ENCODE results near the gene STXBP6. TPM values are rescaled to one million over a fixed set of nuclear protein-coding genes. Genes with fewer than 3 reads are reported as not detected.

Gene STXBP6
- total RNA-seq, 1 experiment from 2014 or later, result 0.27 TPM

DNA sequence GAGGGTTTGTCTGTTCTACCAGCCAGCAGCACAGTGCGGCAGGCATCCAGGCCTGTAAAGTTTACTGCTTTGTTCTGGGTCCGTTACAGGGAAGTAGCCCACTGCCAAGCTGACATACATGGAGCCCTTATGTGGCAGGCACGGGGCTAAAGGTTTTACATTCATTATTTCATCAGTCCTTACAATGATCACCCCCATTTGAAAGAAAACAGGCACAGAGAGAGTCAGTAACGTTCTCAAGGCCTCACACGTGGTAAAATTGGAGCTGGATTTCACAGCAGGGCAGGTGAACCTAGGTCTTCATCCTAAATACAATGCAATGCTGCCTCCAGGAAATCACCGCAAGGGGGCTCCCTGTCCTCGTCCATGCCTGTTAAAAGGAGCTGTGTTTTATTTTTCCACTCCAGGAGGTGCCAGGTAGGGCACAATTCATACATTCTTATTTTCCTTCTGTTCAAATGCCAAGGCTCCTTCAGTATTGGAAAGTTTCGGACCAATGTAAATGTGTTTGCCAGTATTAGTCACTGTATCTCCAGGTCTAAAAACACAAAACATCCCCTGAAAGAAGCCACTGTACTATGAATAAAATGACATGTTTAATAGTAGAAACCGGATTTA, 243.8 kb downstream of the STXBP6 start:
- RAD21 ChIA-PET (ENCODE audit: low non-redundant PET in 1 of 2, low total read pairs in 2 of 2, uncharacterized antibody in 2 of 2, unreplicated experiment in 2 of 2), result no interaction called here
- no peak overlapping the region for H3K4me3 ChIP-seq (replicated peaks in 1 of 2; ENCODE audit: low read depth in 1 of 2, low read length in 2 of 2)
- no TSS peak for BruUV-seq (replicated peaks)
- CTCF ChIA-PET, result no interaction called here
- intact Hi-C loops (cut with micrococcal nuclease), result loop anchor here (2.0 to 5.0 kb wide), 2 partner anchors 327 to 346 kb away; no protein-coding TSS in a partner anchor
- no peak overlapping the region for H3K27ac ChIP-seq (ENCODE audit: low read depth, low read length)
- H3K36me3 ChIP-seq (ENCODE audit: control insufficient read depth in 1 of 2, insufficient read depth in 2 of 2, low read length in 2 of 2), result no peaks in the 10 kb centered on the region
- DNase-seq (ENCODE audit: low read depth, low spot score) (no peak), ATAC-seq (no peak)
- H3K27me3 ChIP-seq (ENCODE audit: insufficient read depth, low read length), result no peaks in the 10 kb centered on the region
- H3K9me3 ChIP-seq (ENCODE audit: control insufficient read depth in 1 of 2, insufficient read depth in 1 of 2, low read depth in 1 of 2, low read length in 2 of 2), result no peaks in the 10 kb centered on the region
- H3K79me2 ChIP-seq (ENCODE audit: insufficient read depth, low read length), result no peaks in the 10 kb centered on the region
- no peak for TF ChIP-seq EZH2phosphoT487 (IDR thresholded peaks at IDR 0.05; ENCODE audit: borderline replicate concordance)
- TF ChIP-seq, protein P1, sequence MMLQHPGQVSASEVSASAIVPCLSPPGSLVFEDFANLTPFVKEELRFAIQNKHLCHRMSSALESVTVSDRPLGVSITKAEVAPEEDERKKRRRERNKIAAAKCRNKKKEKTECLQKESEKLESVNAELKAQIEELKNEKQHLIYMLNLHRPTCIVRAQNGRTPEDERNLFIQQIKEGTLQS (IDR thresholded peaks at IDR 0.05), result no peak
- TF ChIP-seq RAD21 (IDR thresholded peaks at IDR 0.05; ENCODE audit: low read depth), result peak; percentile 28; the same call in 1 of the 2 replicates
- TF ChIP-seq, protein P2, sequence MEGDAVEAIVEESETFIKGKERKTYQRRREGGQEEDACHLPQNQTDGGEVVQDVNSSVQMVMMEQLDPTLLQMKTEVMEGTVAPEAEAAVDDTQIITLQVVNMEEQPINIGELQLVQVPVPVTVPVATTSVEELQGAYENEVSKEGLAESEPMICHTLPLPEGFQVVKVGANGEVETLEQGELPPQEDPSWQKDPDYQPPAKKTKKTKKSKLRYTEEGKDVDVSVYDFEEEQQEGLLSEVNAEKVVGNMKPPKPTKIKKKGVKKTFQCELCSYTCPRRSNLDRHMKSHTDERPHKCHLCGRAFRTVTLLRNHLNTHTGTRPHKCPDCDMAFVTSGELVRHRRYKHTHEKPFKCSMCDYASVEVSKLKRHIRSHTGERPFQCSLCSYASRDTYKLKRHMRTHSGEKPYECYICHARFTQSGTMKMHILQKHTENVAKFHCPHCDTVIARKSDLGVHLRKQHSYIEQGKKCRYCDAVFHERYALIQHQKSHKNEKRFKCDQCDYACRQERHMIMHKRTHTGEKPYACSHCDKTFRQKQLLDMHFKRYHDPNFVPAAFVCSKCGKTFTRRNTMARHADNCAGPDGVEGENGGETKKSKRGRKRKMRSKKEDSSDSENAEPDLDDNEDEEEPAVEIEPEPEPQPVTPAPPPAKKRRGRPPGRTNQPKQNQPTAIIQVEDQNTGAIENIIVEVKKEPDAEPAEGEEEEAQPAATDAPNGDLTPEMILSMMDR (IDR thresholded peaks at IDR 0.05 in 2 of 3, conservative IDR thresholded peaks at IDR 0.05 in 1 of 3; ENCODE audit: borderline replicate concordance in 1 of 3, insufficient read depth in 1 of 3, low read depth in 2 of 3, low read length in 2 of 3), result peak; percentile 11 to 62 (median 48); a peak in 4 of 6 replicates
- TF ChIP-seq EGR1 (IDR thresholded peaks at IDR 0.05; ENCODE audit: low read depth), result no peak
- TF ChIP-seq, protein P3, sequence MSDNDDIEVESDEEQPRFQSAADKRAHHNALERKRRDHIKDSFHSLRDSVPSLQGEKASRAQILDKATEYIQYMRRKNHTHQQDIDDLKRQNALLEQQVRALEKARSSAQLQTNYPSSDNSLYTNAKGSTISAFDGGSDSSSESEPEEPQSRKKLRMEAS (IDR thresholded peaks at IDR 0.05), result no peak
- no peak for TF ChIP-seq SP1 (IDR thresholded peaks at IDR 0.05; ENCODE audit: low read depth)
- H3K9ac ChIP-seq (ENCODE audit: low read length), result no peak overlapping the region
- no peak overlapping the region for H3K4me2 ChIP-seq (ENCODE audit: low read length)
- no peak overlapping the region for H2AFZ ChIP-seq (ENCODE audit: low read depth, low read length, poor library complexity, severe bottlenecking)
- no peaks in the 10 kb centered on the region for H4K20me1 ChIP-seq (ENCODE audit: insufficient read depth)
- no peaks in the 10 kb centered on the region for H3K4me1 ChIP-seq (ENCODE audit: control insufficient read depth in 1 of 2, insufficient read depth in 2 of 2, low read length in 2 of 2)
- POLR2A ChIA-PET, result no interaction called here
- no peaks in the 10 kb centered on the region for H3K9me2 ChIP-seq (ENCODE audit: insufficient read depth)

Data from HCT116 (cell line).